ENCODE results near the gene ITGB4.

- TF ChIP-seq PTBP1 (IDR thresholded peaks at IDR 0.05; ENCODE audit: low read depth, low read length) (no peak), BRF1 (IDR thresholded peaks at IDR 0.05; ENCODE audit: borderline replicate concordance, extremely low read depth, insufficient read length) (no peak), RAD21 (CRISPR knock-in tag; conservative IDR thresholded peaks at IDR 0.05 in 1 of 2, IDR thresholded peaks at IDR 0.05 in 1 of 2) (no peak), FOXK2 (conservative IDR thresholded peaks at IDR 0.05 in 1 of 2, IDR thresholded peaks at IDR 0.05 in 1 of 2; ENCODE audit: low read depth in 2 of 2) (no peak), TOE1 (IDR thresholded peaks at IDR 0.05; ENCODE audit: borderline replicate concordance) (no peak), TOE1 (CRISPR knock-in tag; IDR thresholded peaks at IDR 0.05; ENCODE audit: borderline replicate concordance, low read depth) (no peak), HMG20A (CRISPR knock-in tag; conservative IDR thresholded peaks at IDR 0.05) (no peak)
Observed at GRCh38 chr17:75748706-75749105, 27.4 kb downstream of the ITGB4 start.

Measured in K562 (cell line).